ENCODE data around the gene EYS. TPM values are rescaled to one million over a fixed set of nuclear protein-coding genes. Genes with fewer than 3 reads are reported as not detected.

EYS gene
- total and polyA plus RNA-seq, 2 of the 13 experiments (the other 11 are each of a cell fraction or from before 2014, with no cell fraction given): 0.04 to 0.07 TPM

DNA sequence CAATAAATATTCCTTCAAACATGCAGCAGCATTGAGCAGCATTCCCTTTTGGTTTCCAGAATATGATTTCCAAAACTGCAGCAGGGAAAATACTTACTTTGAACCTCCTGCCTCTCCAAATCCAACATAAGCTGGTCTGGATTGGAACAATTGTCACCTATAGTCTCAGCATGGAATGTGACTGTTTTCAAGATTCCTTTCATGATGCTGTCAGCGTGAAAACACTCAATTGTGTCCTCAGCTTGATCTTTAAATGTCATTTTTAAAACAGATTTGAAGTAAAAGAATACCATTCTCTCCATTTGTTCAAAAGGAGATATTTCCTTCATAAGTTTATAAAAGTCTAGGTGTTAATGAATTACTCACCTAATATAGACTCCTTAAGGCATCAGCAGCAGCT, 993.9 kb downstream of the EYS start:
- Histone ChIP-seq H3K4me2 (ENCODE audit: low read depth, low read length) (no peak overlapping the region), H3K36me3 (replicated peaks in 1 of 2; ENCODE audit: control insufficient read depth in 1 of 2, insufficient read depth in 2 of 2, low read length in 2 of 2) (no peaks in the 10 kb centered on the region), H2AFZ (ENCODE audit: low read length) (no peak overlapping the region), H3K4me3 (replicated peaks in 1 of 3; ENCODE audit: insufficient read depth in 1 of 3, low read depth in 2 of 3, low read length in 3 of 3) (no peak overlapping the region), H3K27ac (ENCODE audit: extremely low read length, insufficient read depth, low read length) (no peak overlapping the region), H3K4me1 (ENCODE audit: insufficient read depth, low read length) (no peaks in the 10 kb centered on the region), H3K9ac (ENCODE audit: insufficient read depth, low read depth, low read length) (no peak overlapping the region), H4K20me1 (ENCODE audit: insufficient read depth, low read length) (no peaks in the 10 kb centered on the region), H3K27me3 (ENCODE audit: control insufficient read depth in 1 of 2, insufficient read depth in 2 of 2, low read length in 2 of 2) (no peaks in the 10 kb centered on the region), H3K79me2 (ENCODE audit: insufficient read depth, low read length) (no peaks in the 10 kb centered on the region), H3K9me3 (ENCODE audit: low read length) (no peaks in the 10 kb centered on the region)
- ChIA-PET POLR2A (no interaction called here), CTCF (ENCODE audit: low intra/inter-chr PET ratio, low total read pairs) (no interaction called here)
- in situ Hi-C loops (cut with HindIII; ENCODE audit: extremely low pct_ligation_motif_present, low pct_unique_long_range_greater_than_20kb): no loop called here
- FAIRE-seq: no peak
- no peak for ATAC-seq
- 3% methylated on average over 1 of the region's 1 CpG for WGBS (ENCODE audit: low lambda C conversion rate)
- BruUV-seq (replicated peaks): no TSS peak
- intact Hi-C loops (cut with micrococcal nuclease; ENCODE audit: unreplicated experiment): no loop called here
- DNase-seq (ENCODE audit: low spot score): no peak
- TF ChIP-seq, protein P1, sequence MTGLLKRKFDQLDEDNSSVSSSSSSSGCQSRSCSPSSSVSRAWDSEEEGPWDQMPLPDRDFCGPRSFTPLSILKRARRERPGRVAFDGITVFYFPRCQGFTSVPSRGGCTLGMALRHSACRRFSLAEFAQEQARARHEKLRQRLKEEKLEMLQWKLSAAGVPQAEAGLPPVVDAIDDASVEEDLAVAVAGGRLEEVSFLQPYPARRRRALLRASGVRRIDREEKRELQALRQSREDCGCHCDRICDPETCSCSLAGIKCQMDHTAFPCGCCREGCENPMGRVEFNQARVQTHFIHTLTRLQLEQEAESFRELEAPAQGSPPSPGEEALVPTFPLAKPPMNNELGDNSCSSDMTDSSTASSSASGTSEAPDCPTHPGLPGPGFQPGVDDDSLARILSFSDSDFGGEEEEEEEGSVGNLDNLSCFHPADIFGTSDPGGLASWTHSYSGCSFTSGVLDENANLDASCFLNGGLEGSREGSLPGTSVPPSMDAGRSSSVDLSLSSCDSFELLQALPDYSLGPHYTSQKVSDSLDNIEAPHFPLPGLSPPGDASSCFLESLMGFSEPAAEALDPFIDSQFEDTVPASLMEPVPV (CRISPR knock-in tag; IDR thresholded peaks at IDR 0.05): no peak
- no peak for TF ChIP-seq SOX6 (IDR thresholded peaks at IDR 0.05)
- TF ChIP-seq SOX6 (CRISPR knock-in tag; IDR thresholded peaks at IDR 0.05): no peak
- no peak for TF ChIP-seq ZNF224 (CRISPR knock-in tag; IDR thresholded peaks at IDR 0.05)
- no peak for TF ChIP-seq EHMT2 (IDR thresholded peaks at IDR 0.05; ENCODE audit: borderline replicate concordance, low read depth, low read length)
- TF ChIP-seq ETV5 (CRISPR knock-in tag; IDR thresholded peaks at IDR 0.05; ENCODE audit: borderline replicate concordance): no peak
- no peak for TF ChIP-seq PLSCR1 (CRISPR knock-in tag; IDR thresholded peaks at IDR 0.05; ENCODE audit: borderline replicate concordance)
- TF ChIP-seq NR2F6 (IDR thresholded peaks at IDR 0.05): no peak
- TF ChIP-seq NR2F6 (CRISPR knock-in tag; IDR thresholded peaks at IDR 0.05): no peak
- no peak for TF ChIP-seq ZKSCAN5 (CRISPR knock-in tag; IDR thresholded peaks at IDR 0.05)
- TF ChIP-seq SMC3 (IDR thresholded peaks at IDR 0.05; ENCODE audit: low read length): no peak
- TF ChIP-seq, protein P2, sequence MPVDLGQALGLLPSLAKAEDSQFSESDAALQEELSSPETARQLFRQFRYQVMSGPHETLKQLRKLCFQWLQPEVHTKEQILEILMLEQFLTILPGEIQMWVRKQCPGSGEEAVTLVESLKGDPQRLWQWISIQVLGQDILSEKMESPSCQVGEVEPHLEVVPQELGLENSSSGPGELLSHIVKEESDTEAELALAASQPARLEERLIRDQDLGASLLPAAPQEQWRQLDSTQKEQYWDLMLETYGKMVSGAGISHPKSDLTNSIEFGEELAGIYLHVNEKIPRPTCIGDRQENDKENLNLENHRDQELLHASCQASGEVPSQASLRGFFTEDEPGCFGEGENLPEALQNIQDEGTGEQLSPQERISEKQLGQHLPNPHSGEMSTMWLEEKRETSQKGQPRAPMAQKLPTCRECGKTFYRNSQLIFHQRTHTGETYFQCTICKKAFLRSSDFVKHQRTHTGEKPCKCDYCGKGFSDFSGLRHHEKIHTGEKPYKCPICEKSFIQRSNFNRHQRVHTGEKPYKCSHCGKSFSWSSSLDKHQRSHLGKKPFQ (CRISPR knock-in tag; IDR thresholded peaks at IDR 0.05; ENCODE audit: insufficient replicate concordance): no peak
- TF ChIP-seq ZBTB8A (CRISPR knock-in tag; IDR thresholded peaks at IDR 0.05; ENCODE audit: borderline replicate concordance, low read depth): no peak
- TF ChIP-seq DR1 (CRISPR knock-in tag; IDR thresholded peaks at IDR 0.05): no peak
- TF ChIP-seq ZBTB43 (CRISPR knock-in tag; conservative IDR thresholded peaks at IDR 0.05): no peak
- TF ChIP-seq YEATS4 (CRISPR knock-in tag; IDR thresholded peaks at IDR 0.05; ENCODE audit: borderline replicate concordance): no peak
- TF ChIP-seq ZNF343 (CRISPR knock-in tag; IDR thresholded peaks at IDR 0.05): no peak
- TF ChIP-seq HNRNPL (IDR thresholded peaks at IDR 0.05; ENCODE audit: low read depth, low read length): no peak
- TF ChIP-seq, protein P3, sequence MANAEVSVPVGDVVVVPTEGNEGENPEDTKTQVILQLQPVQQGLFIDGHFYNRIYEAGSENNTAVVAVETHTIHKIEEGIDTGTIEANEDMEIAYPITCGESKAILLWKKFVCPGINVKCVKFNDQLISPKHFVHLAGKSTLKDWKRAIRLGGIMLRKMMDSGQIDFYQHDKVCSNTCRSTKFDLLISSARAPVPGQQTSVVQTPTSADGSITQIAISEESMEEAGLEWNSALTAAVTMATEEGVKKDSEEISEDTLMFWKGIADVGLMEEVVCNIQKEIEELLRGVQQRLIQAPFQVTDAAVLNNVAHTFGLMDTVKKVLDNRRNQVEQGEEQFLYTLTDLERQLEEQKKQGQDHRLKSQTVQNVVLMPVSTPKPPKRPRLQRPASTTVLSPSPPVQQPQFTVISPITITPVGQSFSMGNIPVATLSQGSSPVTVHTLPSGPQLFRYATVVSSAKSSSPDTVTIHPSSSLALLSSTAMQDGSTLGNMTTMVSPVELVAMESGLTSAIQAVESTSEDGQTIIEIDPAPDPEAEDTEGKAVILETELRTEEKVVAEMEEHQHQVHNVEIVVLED (CRISPR knock-in tag; IDR thresholded peaks at IDR 0.05; ENCODE audit: borderline replicate concordance): no peak

Data from HepG2 (cell line).